GM11168 (cell line): ENCODE measurements around the gene SERPINA9.
"Not testable (repeated sequence)": the region's sequence is repeated elsewhere in the genome, so short reads cannot be mapped to it uniquely, and the experiment has no call there.

Experiments
- in situ Hi-C: fragments of 300-500 bp; cut with MboI; formaldehyde crosslinking; loops from one replicate; pipeline ENCODE4 v1.12.0; 2022; ENCODE audit warnings: low sequenced_read_pairs; ENCODE audit not compliant: unreplicated experiment

Gene SERPINA9, protein sequence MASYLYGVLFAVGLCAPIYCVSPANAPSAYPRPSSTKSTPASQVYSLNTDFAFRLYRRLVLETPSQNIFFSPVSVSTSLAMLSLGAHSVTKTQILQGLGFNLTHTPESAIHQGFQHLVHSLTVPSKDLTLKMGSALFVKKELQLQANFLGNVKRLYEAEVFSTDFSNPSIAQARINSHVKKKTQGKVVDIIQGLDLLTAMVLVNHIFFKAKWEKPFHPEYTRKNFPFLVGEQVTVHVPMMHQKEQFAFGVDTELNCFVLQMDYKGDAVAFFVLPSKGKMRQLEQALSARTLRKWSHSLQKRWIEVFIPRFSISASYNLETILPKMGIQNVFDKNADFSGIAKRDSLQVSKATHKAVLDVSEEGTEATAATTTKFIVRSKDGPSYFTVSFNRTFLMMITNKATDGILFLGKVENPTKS

GRCh38 chr14:94476023-94476422 is at the start of gene SERPINA9:
SERPINA9 (minus strand) TSS chr14:94476197; CDS start chr14:94469840, 6,357 bp downstream.
- in situ Hi-C loops, result loop anchor here (25.0 kb wide), 1 partner anchor 1464 kb away; no protein-coding TSS in a partner anchor

DNA sequence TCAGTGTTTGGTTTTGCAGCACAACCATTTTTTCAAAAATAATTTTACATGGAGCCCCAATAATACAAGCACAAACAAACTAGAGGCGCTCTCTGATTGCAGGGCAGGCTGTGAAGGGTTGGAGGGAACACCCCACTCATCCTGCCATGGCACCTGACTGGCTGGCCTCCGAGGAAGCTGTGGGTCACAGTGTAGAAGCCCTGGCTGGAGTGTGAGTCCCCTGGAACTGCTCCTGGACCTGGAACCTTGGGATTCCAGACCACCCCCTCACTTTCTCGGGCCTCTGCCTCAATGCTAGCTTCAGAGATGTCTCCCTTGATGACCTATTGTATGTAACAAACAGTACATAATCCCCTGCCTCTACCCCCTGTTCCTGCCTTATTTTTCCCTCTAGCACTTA is 48.1 kb upstream of the SERPINA9 start:
- in situ Hi-C loops, result no loop called here

GRCh38 chr14:94523265-94523664 is 47.3 kb upstream of the SERPINA9 start:
- in situ Hi-C loops, result no loop called here

DNA sequence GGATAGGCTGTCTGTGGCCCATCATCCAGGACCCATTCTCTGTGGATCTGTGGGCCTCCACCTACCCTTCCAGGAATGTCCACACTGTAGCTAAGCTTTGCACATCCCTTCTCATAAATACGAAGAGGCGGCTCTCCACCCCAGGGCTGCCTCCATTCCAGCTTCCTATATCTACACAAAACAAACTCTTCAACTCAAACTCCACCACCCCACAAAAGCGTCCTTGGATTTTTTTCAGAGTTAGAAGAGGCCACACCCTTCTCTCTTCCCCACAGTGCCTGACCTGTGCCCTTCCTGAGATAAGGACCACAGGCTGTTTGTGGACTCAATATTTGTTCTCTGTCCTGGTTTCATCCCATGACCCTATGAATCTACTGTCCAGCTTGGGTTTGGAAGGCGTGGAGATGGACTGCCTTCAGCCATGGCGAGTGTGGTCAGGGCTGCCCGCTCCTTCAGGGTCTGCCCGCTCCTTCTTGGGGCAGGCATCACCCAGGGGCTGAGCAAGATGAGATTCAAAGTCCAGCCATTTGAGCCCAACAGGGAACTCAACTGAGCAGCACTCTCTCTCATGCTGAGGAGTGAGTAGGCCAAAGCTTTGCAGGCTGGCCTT is 46.2 kb upstream of the SERPINA9 start:
- in situ Hi-C loops, result no loop called here

GRCh38 chr14:94521375-94522114 is 45.5 kb upstream of the SERPINA9 start:
- in situ Hi-C loops, result no loop called here

GRCh38 chr14:94517641-94518257 is 41.8 kb upstream of the SERPINA9 start:
- in situ Hi-C loops, result no loop called here

- in situ Hi-C loops, result no loop called here
Measured at GRCh38 chr14:94517248-94517640, 41.2 kb upstream of the SERPINA9 start.

GRCh38 chr14:94515856-94516255 is 39.9 kb upstream of the SERPINA9 start:
- in situ Hi-C loops, result no loop called here

DNA sequence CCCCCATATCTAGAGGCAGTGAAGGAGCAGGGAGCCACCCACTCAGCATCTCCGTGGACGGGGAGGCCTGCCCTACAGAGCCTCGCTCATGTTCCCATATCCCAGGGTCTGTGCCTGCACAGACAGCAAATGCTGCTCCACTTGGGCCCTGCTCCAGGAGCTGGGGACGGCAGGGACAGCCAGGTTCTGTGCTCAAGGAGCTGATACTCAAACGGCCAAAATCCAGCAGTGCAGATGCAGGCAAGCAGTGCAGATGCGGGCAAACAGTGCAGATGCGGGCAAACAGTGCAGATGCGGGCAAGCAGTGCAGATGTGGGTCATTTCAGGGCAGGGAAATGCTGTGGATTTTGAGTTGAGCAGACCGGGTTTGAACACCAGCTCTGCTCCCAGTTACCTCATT is 39.4 kb upstream of the SERPINA9 start:
- in situ Hi-C loops, result no loop called here

DNA sequence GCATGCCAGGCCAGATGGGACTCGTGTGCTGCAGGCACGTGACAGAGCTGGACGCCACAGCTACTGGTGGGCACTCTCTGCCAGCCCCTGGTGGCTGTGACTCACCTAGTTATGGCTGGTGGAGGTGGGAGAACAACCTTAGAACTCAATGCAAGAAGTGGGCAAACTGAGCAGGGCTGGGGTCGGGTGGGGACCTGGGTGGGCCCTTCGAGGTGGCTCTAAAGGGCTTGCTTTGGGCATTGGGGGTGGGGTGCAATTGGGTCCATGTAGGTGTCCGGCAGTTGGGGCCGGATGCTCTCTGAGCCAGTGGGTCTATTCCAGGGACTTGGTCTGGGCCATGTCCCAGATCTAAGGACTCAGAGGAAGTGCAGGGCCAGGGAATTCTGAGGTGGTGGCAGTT is 38.4 kb upstream of the SERPINA9 start:
- in situ Hi-C loops, result no loop called here

DNA sequence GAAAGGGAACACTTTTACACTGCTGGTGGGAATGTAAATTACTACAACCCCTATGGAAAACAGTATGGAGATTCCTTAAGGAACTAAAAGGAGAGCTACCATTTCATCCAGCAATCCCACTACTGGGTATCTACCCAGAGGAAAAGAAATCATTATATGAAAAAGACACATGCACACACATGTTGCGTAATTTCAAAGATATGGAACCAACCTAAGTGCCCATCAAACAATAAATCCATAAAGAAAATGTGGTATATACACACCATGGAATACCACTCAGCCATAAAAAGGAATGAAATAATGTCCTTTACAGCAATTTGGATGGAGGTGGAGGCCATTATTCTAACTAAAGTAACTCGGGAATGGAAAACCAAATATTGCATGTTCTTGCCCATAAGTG is 34.5 kb upstream of the SERPINA9 start:
- in situ Hi-C loops, result not testable (repeated sequence)

DNA sequence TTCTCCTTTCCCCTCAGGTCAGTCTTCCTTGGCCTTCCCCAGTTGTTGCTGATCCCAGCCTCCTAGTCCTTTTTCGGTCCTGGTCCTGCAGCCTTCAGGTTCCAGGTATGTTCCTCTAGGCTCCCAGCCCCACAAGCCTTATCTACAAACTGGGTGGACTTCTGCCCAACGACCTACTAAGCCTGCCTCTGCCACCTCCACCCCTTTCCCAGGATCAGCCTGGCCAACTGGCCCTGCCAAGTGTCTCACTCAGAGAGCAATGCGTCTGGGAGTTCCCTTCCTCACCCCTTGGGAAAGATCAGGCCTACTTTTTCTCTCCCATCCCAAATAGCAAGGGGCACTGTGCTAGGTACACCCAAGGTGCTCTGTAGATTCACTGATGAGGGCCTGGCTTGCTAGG is 33.4 kb upstream of the SERPINA9 start, which contains the start of gene SERPINA12:
Gene SERPINA12 (minus strand): TSS at position 114 of the 400 bp plus-strand sequence. CDS start 11,072 bp downstream, outside the sequence.
- in situ Hi-C loops, result no loop called here

GRCh38 chr14:94505641-94506040 is 29.6 kb upstream of the SERPINA9 start:
- in situ Hi-C loops, result no loop called here

GRCh38 chr14:94505206-94505605 is 29.2 kb upstream of the SERPINA9 start:
- in situ Hi-C loops, result no loop called here

DNA sequence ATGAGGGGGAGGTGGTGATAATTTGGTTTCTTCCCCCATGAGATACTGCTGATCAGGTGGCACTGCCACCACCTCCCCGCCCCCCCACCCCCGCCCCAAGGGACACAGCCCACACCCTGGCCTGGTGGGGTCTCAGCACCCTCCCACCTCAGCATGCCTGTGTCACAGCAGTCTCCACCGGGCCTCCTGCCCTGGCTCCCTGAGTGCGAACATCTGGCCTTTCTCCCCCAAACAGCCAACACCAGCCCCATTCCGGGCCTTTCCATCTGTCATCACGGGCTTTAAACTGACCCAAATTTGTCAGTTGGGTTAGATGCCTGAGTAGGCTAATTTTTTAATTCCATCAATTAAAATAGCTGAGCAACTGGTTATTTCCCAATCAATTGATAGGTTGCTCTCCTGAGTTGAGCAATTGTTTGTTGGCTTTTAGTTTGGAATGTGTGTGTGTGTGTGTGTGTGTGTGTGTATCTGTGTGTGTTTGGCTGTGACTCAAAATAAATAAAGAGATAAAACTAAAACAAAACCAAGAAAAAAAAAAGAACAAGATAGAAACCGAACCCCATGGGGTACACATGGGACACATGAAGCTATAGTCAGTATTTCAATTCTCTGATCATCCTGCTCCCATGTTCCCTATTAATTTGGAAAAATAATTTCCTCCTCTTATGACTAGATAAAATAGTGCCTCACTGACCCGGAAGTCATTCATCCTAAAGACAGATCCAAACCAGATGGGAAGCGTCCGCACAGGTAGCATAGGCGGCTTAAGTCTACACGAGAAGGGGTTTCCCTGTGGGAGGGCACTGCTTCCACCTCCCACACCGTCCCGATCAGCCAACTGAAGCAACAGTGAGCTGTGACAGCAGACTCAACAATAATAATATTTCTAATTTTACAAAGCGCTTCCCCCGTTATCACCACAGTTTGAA is 25.9 kb upstream of the SERPINA9 start:
- in situ Hi-C loops, result no loop called here

DNA sequence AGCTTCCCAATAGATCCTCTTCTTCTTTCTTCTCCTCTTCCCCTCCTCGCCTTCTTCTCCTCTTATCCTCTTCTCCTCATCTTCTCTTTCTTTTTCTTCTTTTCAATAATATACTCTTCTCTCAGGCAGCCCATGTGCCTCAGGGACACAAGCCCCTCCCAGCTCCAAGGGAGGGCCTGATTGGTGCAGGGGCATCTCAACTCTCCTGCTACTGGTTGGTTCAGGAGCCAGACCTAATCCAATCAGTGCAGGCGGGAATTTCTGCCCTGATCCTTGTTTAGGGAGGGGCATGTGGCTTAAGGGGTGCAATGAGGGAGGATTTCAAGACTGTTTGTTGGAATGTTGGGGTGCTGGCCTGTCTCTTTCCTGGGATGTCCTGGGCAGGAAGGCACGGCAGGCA is 24.3 kb upstream of the SERPINA9 start:
- in situ Hi-C loops, result no loop called here

DNA sequence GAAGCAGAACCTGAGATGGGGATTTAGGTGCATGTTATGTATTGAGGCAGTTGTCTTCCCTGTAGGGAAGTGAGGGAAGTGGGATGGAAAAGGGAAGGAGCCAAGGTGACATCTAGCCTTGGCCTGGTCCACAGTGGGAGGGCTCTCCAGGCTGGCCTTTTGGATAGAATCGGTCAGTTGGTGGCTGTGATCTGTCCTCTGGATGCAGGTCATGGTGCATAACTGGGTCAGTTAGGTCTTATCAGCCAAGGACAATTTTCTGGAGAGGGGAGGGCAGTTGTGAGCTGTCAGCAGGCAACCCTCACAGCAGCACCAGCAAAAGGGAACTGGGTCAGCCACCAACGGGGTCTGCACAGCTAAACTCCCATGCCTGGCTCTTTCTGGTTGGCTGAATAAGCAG is 23.7 kb upstream of the SERPINA9 start:
- in situ Hi-C loops, result loop anchor here (25.0 kb wide), 1 partner anchor 1487 kb away; no protein-coding TSS in a partner anchor

GRCh38 chr14:94498215-94498614 is 22.2 kb upstream of the SERPINA9 start:
- in situ Hi-C loops, result loop anchor here (25.0 kb wide), 1 partner anchor 1486 kb away; no protein-coding TSS in a partner anchor

- in situ Hi-C loops, result loop anchor here (25.0 kb wide), 1 partner anchor 1482 kb away; no protein-coding TSS in a partner anchor
Measured at GRCh38 chr14:94494085-94494484, 18.1 kb upstream of the SERPINA9 start.
